PC-3 (cell line): ENCODE measurements around the gene VIPR2. TPM values are rescaled to one million over a fixed set of nuclear protein-coding genes. Genes with fewer than 3 reads are reported as not detected.

Source experiments
- ATAC-seq: fragments of 200-7000 bp; cut with Tn5 transposase; 2 replicates; pipeline ENCODE4 v1.9.1; 2020; ENCODE audit warnings: mild to moderate bottlenecking, moderate library complexity
- BruUV-seq: library from RNA; stranded (reverse); fragments of 400-500 nt; replicated peaks from 2 replicates; lab custom pipeline; 2021; lab: Mats Ljungman, UMichigan
- CTCF ChIA-PET: fragments of 300-600 bp; sonication (Branson Sonifier 250); formaldehyde crosslinking; loops from one replicate; lab custom pipeline; 2022; ENCODE audit warnings: antibody characterized with exemption; lab: Charles Lee
- POLR2A ChIA-PET: fragments of 300-600 bp; sonication (Branson Sonifier 250); formaldehyde crosslinking; loops from one replicate; lab custom pipeline; 2022; ENCODE audit warnings: antibody characterized with exemption; ENCODE audit not compliant: unreplicated experiment; lab: Charles Lee
- DNase-seq: peaks from one replicate; pipeline ENCODE4 v3.0.0-alpha.2; 2015
- H2AFZ ChIP-seq: fragments of 300-600 bp; sonication (generic); 2 replicates; pipeline ENCODE4 v1.6.0; 2016; ENCODE audit warnings: antibody characterized with exemption, low read length
- H3F3A ChIP-seq: fragments of 300-600 bp; sonication (generic); one replicate; pipeline ENCODE4 v1.6.0; 2017; ENCODE audit warnings: antibody characterized with exemption, low read length, control low read depth, mild to moderate bottlenecking; ENCODE audit not compliant: unreplicated experiment
- H3K27ac ChIP-seq: fragments of 300-600 bp; sonication (generic); 2 replicates; pipeline ENCODE4 v1.5.1; 2016; ENCODE audit warnings: mild to moderate bottlenecking, low read length
- H3K27me3 ChIP-seq: fragments of 300-600 bp; sonication (generic); 2 replicates; pipeline ENCODE4 v1.6.1; 2016; ENCODE audit warnings: low read length, mixed read lengths
- H3K36me3 ChIP-seq: fragments of 300-600 bp; sonication (generic); 2 replicates; pipeline ENCODE4 v1.6.1; 2016; ENCODE audit warnings: low read depth, mixed run types, low read length, mixed read lengths
- H3K4me1 ChIP-seq: fragments of 300-600 bp; sonication (generic); 2 replicates; pipeline ENCODE4 v1.5.1; 2016; ENCODE audit warnings: low read length; ENCODE audit not compliant: insufficient read depth
- H3K4me2 ChIP-seq: fragments of 300-600 bp; sonication (generic); 2 replicates; pipeline ENCODE4 v1.6.0; 2016; ENCODE audit warnings: low read length
- H3K4me3 ChIP-seq: fragments of 300-600 bp; sonication (generic); 2 replicates; pipeline ENCODE4 v1.5.1; 2016; ENCODE audit warnings: mild to moderate bottlenecking, low read length, mixed read lengths
- H3K79me2 ChIP-seq: fragments of 300-600 bp; sonication (generic); 2 replicates; pipeline ENCODE4 v1.6.1; 2017; ENCODE audit warnings: low read length, mixed read lengths
- H3K9ac ChIP-seq: fragments of 300-600 bp; sonication (generic); 2 replicates; pipeline ENCODE4 v1.6.0; 2016; ENCODE audit warnings: mild to moderate bottlenecking, low read length
- H3K9me2 ChIP-seq: fragments of 300-600 bp; sonication (generic); replicated peaks from 2 replicates; pipeline ENCODE4 v1.6.1; 2016; ENCODE audit warnings: mixed run types, low read length, mixed read lengths
- H3K9me3 ChIP-seq: fragments of 300-600 bp; sonication (generic); 2 replicates; pipeline ENCODE4 v1.6.1; 2016; ENCODE audit warnings: low read length, mixed read lengths
- H4K20me1 ChIP-seq: fragments of 300-600 bp; sonication (generic); 2 replicates; pipeline ENCODE4 v1.6.1; 2016; ENCODE audit warnings: low read length, mixed read lengths
- CTCF ChIP-seq: fragments of 300-600 bp; sonication (generic); conservative IDR thresholded peaks from 2 replicates; pipeline ENCODE4 v1.5.1; 2017; ENCODE audit warnings: antibody characterized with exemption, low read depth, mild to moderate bottlenecking, low read length
- EZH2 ChIP-seq: fragments of 300-600 bp; sonication (generic); IDR thresholded peaks from one replicate; pipeline ENCODE4 v1.6.1; 2017; ENCODE audit warnings: antibody characterized with exemption, mild to moderate bottlenecking, low read length; ENCODE audit not compliant: unreplicated experiment
- EZH2phosphoT487 ChIP-seq: fragments of 300-600 bp; sonication (generic); IDR thresholded peaks from 2 replicates; pipeline ENCODE4 v1.6.1; 2018; ENCODE audit warnings: mild to moderate bottlenecking, antibody characterized with exemption, low read length, borderline replicate concordance
- intact Hi-C: fragments of 100-400 bp; cut with micrococcal nuclease; formaldehyde crosslinking; loops from 2 replicates; pipeline ENCODE4 v1.9.0; 2023
- total RNA-seq: library from RNA; depleted of rRNA; stranded (reverse); fragments of >200 nt; gene quantifications from 2 replicates; pipeline ENCODE4 v1.2.3, GENCODE V29; 2014

The VIPR2 gene
- total RNA-seq, 1 experiment from 2014 or later, result not detected

GRCh38 chr7:159130199-159130775 is 14.4 kb downstream of the VIPR2 start:
- Histone ChIP-seq H3F3A (no peaks in the 10 kb centered on the region), H3K4me1 (no peaks in the 10 kb centered on the region), H3K79me2 (no peaks in the 10 kb centered on the region), H3K27me3 (peaks cover 34% of the 10 kb centered on the region), H3K4me3 (no peak overlapping the region), H3K4me2 (no peak overlapping the region), H3K9me3 (no peaks in the 10 kb centered on the region), H2AFZ (no peak overlapping the region), H3K36me3 (no peaks in the 10 kb centered on the region), H3K27ac (no peak overlapping the region), H4K20me1 (no peaks in the 10 kb centered on the region), H3K9ac (no peak overlapping the region), H3K9me2 (no peaks in the 10 kb centered on the region)
- intact Hi-C loops, result no loop called here
- ATAC-seq, result no peak
- CTCF ChIA-PET, result no interaction called here
- POLR2A ChIA-PET, result no interaction called here
- DNase-seq, result no peak
- BruUV-seq, result no TSS peak
- TF ChIP-seq CTCF, result no peak
- no peak for TF ChIP-seq EZH2phosphoT487

GRCh38 chr7:159128767-159129166 is 15.9 kb downstream of the VIPR2 start:
- Histone ChIP-seq H3K9me2 (no peaks in the 10 kb centered on the region), H3F3A (no peaks in the 10 kb centered on the region), H3K9ac (no peak overlapping the region), H3K4me3 (no peak overlapping the region), H3K4me2 (no peak overlapping the region), H3K79me2 (no peaks in the 10 kb centered on the region), H3K27me3 (peaks cover 48% of the 10 kb centered on the region), H3K9me3 (no peaks in the 10 kb centered on the region), H2AFZ (no peak overlapping the region), H3K27ac (no peak overlapping the region), H3K36me3 (no peaks in the 10 kb centered on the region), H3K4me1 (no peaks in the 10 kb centered on the region), H4K20me1 (no peaks in the 10 kb centered on the region)
- DNase-seq, result no peak
- TF ChIP-seq EZH2 (no peak), CTCF (no peak), EZH2phosphoT487 (no peak)
- POLR2A ChIA-PET, result interaction anchor here (0.6 kb wide), 1 partner anchor 24 kb away, joined by 5 read pairs; no protein-coding TSS in a partner anchor
- no TSS peak for BruUV-seq
- intact Hi-C loops, result no loop called here
- ATAC-seq, result no peak
- CTCF ChIA-PET, result no interaction called here

DNA sequence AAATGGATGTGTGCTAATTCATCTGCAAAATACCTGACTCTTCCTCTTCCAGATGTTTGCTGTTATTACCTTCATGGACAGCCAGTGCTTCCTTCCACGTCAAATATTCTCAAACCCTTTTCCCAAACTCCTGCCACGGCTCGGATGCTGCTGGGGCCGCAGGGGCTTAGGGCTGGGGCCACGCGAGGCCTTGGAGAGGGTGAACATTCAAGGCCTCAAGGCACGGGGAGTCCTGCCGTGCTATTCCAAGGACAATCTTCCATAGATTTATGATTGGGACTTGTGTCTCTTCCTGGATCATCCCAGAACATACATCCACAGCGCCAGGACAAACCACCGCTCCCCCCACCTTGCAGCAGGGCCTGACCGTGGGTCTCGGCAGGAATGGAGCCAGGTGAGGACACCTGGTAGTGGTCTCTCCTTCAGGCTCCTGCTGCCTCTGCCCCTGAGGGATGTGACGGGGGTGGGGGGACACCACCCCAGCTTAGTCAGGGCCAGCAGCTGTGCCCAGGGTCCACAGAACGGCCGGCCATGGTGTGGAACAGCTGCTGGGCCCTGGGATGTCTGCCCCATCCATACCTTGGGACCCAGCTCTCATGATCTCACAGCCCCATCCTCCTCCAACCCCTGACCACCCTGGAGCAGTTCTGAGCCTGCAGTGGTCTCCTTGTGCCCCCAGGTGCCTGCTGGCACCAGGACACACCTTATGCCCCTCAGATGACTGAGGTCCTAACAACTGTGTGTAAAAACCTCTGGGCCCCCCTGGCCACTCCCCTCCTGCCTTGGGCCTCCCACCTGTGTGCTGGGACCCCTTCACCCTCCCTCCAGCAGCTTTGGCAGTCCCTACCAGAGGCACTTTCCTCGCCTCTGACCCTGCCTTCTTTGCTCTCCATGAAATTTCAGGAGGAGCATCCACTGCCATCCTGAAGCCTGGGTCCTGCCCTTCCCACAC is 16.7 kb downstream of the VIPR2 start:
- H3K4me2 ChIP-seq, result no peak overlapping the region
- DNase-seq (no peak), ATAC-seq (no peak)
- H3K36me3 ChIP-seq, result no peaks in the 10 kb centered on the region
- no peak overlapping the region for H2AFZ ChIP-seq
- CTCF ChIA-PET, result no interaction called here
- H3K9ac ChIP-seq, result no peak overlapping the region
- intact Hi-C loops, result no loop called here
- BruUV-seq, result no TSS peak
- H3K27me3 ChIP-seq, result peaks cover 48% of the 10 kb centered on the region
- no peaks in the 10 kb centered on the region for H3K9me2 ChIP-seq
- no peaks in the 10 kb centered on the region for H3K9me3 ChIP-seq
- H4K20me1 ChIP-seq, result no peaks in the 10 kb centered on the region
- POLR2A ChIA-PET, result no interaction called here
- H3F3A ChIP-seq, result no peaks in the 10 kb centered on the region
- H3K4me3 ChIP-seq, result no peak overlapping the region
- TF ChIP-seq EZH2phosphoT487, result no peak
- no peak for TF ChIP-seq EZH2
- TF ChIP-seq CTCF, result no peak
- H3K4me1 ChIP-seq, result no peaks in the 10 kb centered on the region
- no peaks in the 10 kb centered on the region for H3K79me2 ChIP-seq
- H3K27ac ChIP-seq, result no peak overlapping the region
